T-helper 2 cell treated with Interferon-gamma antibody and Interleukin-4, amounts not matched to agents 100 ng/mL and 5 ng/mL, for 36 hours (primary cell): Measurements from ENCODE around the gene TRABD2B. TPM values are rescaled to one million over a fixed set of nuclear protein-coding genes. Genes with fewer than 3 reads are reported as not detected.

Experiments
- intact Hi-C: fragments of 100-400 bp; cut with micrococcal nuclease; formaldehyde crosslinking; loops from one replicate; pipeline ENCODE4 v1.15.1; 2023
- total RNA-seq: library from RNA; stranded (reverse); gene quantifications from 2 replicates; pipeline ENCODE4 v1.2.3, GENCODE V29; 2022

Gene TRABD2B
- total RNA-seq, 1 donor from 2014 or later, result not detected

GRCh38 chr1:47837056-47837830 lies 159.9 kb downstream of the TRABD2B start:
- intact Hi-C loops, result no loop called here

GRCh38 chr1:47835409-47835808 lies 161.8 kb downstream of the TRABD2B start:
- intact Hi-C loops, result no loop called here

GRCh38 chr1:47834326-47834725 lies 162.9 kb downstream of the TRABD2B start:
- intact Hi-C loops, result no loop called here

DNA sequence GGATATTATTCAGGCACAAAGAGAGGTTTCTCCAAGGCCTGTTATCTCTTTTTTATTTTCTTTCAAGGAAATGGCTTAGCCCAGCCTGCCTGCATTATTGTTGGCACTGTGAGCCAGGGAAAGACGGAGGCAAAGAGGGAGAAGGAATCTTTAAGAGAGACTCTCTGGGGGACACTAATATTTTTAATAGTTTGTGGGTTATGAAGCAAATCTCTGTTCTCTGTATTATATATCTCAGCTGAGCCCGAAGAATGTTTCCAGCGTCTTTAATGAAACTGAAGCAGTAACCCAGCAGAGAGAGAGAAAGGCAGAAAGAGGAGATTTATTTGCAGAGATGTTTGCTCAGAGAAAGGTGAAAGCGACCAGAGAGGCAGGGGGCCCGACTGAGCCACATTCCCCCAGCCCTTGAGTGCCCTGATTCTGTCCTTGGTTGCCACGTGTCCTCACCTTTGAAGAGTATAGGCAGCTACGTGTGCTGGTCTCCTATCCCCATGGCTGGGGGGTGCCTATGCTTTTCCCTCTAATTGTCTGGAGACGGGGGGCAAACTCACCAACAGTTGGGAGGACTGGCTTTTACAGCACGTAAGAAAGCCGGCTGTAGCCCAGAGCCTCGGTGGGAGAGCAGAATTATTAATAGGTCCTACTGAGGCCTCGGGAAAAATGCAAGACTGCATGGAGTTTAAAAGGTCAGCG lies 166.4 kb downstream of the TRABD2B start:
- intact Hi-C loops, result no loop called here

DNA sequence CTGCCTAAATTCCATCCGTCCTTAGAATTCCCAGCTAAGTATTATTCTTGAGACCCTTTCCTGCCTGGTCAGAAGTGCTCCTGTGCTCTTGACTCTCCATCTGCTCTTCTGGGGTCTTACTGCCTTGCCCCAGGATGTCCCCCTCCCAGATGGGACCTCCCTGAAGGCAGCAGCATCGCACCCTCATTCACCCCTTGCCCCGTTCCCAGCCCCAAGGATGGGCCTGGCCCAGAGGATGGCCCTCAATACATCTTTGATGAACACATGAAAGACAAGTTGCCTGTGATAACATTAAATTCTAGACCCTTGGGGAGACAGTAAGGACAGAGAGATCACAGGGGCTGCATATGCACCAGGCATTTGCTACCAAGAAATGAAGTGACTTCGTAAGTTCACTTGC lies 167.2 kb downstream of the TRABD2B start:
- intact Hi-C loops, result no loop called here

- intact Hi-C loops, result no loop called here
Measured at GRCh38 chr1:47828978-47829377, 168.2 kb downstream of the TRABD2B start.

DNA sequence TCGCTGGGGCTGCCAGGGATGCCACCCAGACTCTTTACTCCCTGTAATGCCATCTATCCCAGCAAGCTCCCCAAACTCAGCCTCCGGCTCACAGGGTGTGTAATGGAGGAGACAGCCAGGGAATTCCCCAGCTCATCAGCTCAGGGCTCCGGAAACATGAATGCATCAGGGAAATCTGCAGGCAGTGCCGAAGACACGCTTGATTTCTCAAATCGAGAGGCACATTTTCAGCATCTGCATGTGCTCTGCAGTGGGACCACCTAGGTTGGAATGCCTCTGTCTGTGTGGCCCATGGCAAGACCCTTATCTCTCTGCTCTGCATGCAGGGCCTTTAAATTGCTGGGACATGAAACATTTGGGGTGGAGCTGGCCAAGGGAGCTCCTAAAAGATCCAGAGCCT lies 170.1 kb downstream of the TRABD2B start:
- intact Hi-C loops, result no loop called here

DNA sequence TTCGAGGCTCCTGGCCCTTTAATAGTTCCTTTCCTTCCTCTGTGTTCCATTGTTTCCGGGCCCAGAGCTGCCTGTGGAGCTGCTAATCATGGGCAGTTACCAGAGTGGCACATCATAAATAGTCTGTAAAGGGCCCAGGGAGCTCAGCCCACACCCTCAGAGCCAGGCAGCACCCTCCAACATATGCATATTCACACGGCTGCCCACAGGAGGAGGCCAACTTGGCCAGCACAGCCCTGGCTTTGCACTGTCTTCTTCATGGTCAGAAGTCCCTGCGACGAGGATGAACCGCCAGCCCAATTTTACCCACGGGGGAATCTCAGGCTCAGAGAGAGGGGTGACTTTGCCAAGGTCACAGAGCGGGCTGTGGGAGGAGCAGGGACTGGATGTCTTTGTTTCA lies 172.5 kb downstream of the TRABD2B start:
- intact Hi-C loops, result no loop called here

DNA sequence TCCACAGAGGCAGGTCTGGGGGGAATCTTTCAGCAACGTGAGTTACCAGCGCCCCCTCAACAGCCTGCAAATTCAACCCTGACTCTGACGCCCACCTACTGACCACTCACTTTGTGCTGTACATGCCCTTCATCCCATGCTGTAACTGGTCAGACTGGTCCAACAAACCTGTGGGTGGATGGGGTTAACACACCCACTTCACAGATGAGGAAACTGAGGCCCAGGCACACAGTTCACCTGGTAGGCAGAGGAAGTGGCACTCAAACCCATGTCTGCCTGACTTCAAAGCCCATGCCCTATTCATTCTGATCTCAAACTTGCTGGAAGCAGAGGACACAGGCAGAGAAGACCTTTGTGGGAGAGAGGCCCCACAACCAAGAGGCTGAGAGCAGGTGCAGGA lies 172.9 kb downstream of the TRABD2B start:
- intact Hi-C loops, result no loop called here

GRCh38 chr1:47823040-47823808 lies 174.0 kb downstream of the TRABD2B start:
- intact Hi-C loops, result no loop called here

- intact Hi-C loops, result no loop called here
Measured at GRCh38 chr1:47821760-47822159, 175.4 kb downstream of the TRABD2B start.

DNA sequence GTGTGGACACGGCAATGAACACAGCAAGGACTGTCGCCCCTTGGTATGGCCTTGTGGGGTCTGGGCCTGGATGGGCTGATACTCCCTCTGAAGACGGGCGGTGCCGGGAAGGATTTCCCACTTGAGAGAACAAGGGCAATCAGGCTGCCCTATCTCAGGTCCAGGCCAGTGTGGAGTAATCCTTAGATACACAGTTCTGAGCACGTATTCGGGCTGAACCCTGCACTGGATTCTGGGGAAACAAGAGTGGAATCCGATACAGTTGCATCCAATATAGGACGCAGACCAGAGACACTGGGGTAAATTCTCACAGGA lies 177.7 kb downstream of the TRABD2B start:
- intact Hi-C loops, result no loop called here

GRCh38 chr1:47818682-47819573 lies 178.3 kb downstream of the TRABD2B start:
- intact Hi-C loops, result no loop called here

DNA sequence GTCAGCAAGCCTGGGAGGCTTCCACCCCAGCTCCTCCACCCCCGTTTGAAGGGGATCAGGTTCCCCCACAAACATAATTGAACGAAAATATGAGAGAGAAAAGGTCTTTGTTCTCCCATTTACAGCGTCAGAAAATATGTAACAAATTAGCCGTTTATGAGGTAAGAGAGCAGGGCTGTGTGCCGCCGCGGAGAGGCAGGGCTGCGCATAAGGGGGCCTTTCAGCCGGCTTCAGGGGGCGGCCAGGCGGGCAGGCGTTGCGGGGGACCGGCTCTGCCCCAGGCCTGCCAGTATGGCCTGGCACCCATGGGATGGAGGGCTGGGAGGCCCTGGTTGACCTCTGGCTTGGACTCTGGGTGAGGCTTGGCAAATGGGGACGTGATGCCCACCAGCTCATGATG lies 179.3 kb downstream of the TRABD2B start:
- intact Hi-C loops, result no loop called here

DNA sequence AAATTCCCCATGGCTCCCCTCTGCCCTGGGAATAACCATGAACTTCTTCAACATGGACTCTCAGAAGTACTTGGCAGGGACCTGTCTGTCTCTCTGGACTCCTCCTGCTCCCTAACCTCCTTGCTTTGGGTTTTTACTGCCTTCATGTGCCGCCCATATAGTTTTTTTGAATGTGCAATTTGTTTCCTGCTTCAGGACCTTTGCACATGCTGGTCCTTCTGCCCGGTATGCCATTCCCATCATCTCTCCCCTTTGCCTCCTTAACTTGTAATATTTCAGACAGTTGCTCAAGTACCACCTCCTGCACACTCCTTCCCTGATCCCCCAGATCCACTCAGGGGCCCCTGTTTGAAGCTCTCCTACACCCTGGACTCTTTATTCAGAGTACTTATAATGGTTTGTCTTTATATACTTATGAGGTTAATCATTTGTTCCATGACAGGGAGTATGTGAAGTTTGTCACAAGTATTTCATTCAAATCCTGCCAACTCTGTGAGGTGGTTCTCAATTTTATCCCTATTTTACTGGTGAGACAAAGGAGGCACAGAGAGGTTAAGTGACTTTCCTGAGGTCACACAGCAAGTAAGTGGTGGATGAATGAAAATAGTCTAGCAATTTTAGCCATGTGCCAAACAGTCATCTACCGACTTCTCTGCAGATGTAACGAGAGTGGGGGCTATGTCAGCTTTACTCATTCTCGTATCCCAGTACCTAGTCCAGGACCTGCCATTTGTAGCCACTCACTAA lies 180.7 kb downstream of the TRABD2B start:
- intact Hi-C loops, result no loop called here

DNA sequence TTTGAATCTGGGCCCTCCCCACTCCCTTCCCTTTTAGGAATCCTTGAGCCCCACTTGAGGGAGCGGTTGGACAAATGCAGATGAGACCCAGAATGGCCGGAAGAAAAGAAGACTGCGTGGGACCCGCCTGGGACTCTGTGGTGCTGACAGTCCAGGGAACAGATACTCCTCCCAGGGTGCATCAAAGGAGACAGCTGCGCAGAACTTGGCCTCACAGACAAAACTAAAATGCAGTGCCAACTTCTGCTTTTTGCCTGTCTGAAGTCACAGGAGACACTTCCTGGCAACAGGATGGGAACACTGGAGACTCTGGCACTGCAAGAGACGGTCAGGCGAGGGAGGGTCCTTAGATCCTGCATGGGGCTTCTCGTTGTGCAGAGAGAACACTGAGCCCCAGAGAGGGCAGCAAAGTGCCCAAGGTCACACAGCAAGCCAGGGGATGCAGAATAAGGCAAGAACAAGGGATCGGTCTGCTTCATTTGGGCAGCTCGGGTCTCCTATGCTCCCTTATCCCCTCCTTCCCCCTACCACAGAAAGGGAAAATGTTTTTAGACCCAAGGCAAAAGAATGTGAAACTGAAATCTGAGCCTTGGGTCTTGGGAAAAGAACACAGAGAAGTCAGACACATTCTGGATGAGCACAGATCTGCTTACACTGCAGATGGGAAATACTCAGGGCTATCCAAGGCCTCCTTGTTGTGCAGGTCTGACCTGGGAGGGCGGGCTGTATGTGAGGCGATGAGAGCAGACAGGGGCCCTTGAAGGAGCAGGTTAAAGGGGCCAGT lies 182.4 kb downstream of the TRABD2B start:
- intact Hi-C loops, result no loop called here

- intact Hi-C loops, result no loop called here
Measured at GRCh38 chr1:47813970-47814369, 183.2 kb downstream of the TRABD2B start.

GRCh38 chr1:47812904-47813514 lies 184.2 kb downstream of the TRABD2B start:
- intact Hi-C loops, result no loop called here

DNA sequence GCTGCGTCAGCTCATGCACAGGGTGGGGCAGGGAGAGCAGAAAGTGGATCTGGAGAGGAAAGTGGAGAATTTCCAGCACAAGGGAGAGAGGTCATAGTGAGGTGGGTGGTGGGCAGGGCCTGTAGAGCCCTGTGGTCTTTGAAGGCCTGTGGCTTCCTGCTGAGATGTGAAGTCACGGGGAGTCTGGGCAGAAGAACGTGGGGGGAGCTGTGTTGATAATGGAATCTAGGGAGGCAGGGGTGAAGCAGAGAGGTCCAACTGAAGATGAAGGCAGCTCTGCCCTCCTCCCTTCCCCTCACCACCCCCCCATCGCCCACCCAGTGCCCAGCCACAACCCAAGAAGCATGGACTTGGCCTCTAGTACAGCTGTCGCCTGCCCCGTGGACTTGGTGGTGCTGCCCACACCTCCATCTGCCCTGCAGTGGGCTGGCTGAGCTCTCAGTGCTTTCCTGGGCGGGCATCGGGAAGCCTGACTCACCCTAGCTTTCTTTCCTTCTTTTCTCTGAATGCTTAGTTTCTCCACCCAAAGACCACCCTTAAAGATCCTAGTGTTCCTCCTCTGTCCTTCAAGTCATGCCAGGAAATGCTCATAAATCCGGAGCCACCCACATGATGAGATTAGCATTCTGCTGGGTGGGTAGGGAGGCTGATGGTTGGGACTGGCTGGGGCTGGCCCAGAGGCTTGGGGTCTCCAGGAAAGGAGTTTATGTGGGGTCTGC lies 186.1 kb downstream of the TRABD2B start:
- intact Hi-C loops, result no loop called here
